Activated CD8-positive, alpha-beta memory T cell treated with anti-CD3 and anti-CD28 coated beads, Interleukin-2, amount 50 U/mL, for 1 hour (primary cell): ENCODE measurements around the gene IFNLR1.
"Not testable (repeated sequence)": the region's sequence is repeated elsewhere in the genome, so short reads cannot be mapped to it uniquely, and the experiment has no call there.

ENCODE experiments used
- DNase-seq: peaks from one replicate; pipeline ENCODE4 v3.0.0-alpha.2; 2020; ENCODE audit errors: extremely low read depth

The IFNLR1 gene

GRCh38 chr1:24186993-24187790 lies at the start of gene IFNLR1:
Gene IFNLR1 (minus strand): TSS chr1:24187289. CDS start chr1:24187248, 41 bp downstream.
- DNase-seq = no peak

GRCh38 chr1:24235921-24236788 lies 49.1 kb upstream of the IFNLR1 start:
- no peak for DNase-seq

GRCh38 chr1:24233684-24234600 lies 46.9 kb upstream of the IFNLR1 start:
- DNase-seq = no peak

GRCh38 chr1:24231701-24232100 lies 44.6 kb upstream of the IFNLR1 start:
- no peak for DNase-seq

GRCh38 chr1:24228311-24228710 lies 41.2 kb upstream of the IFNLR1 start:
- no peak for DNase-seq

GRCh38 chr1:24226749-24227148 lies 39.7 kb upstream of the IFNLR1 start:
- no peak for DNase-seq

- no peak for DNase-seq
These were observed 37.7 kb upstream of the IFNLR1 start for GRCh38 chr1:24224761-24225160.

GRCh38 chr1:24224086-24224485 lies 37.0 kb upstream of the IFNLR1 start:
- DNase-seq = no peak

GRCh38 chr1:24222793-24223192 lies 35.7 kb upstream of the IFNLR1 start:
- no peak for DNase-seq

GRCh38 chr1:24222008-24222605 lies 35.0 kb upstream of the IFNLR1 start:
- no peak for DNase-seq

- no peak for DNase-seq
These were observed 34.2 kb upstream of the IFNLR1 start for GRCh38 chr1:24221246-24221645.

- DNase-seq = no peak
These were observed 29.4 kb upstream of the IFNLR1 start for GRCh38 chr1:24216276-24217074.

- DNase-seq = no peak
These were observed 28.2 kb upstream of the IFNLR1 start for GRCh38 chr1:24215226-24215814.

- no peak for DNase-seq
These were observed 25.3 kb upstream of the IFNLR1 start for GRCh38 chr1:24212376-24212775.

- no peak for DNase-seq
These were observed 23.1 kb upstream of the IFNLR1 start for GRCh38 chr1:24210195-24210627.

GRCh38 chr1:24209097-24209496 lies 22.0 kb upstream of the IFNLR1 start:
- DNase-seq = no peak

- DNase-seq = no peak
These were observed 20.6 kb upstream of the IFNLR1 start for GRCh38 chr1:24207709-24208108.

GRCh38 chr1:24207395-24207687 lies 20.3 kb upstream of the IFNLR1 start:
- not testable (repeated sequence) for DNase-seq

GRCh38 chr1:24206516-24207394 lies 19.7 kb upstream of the IFNLR1 start:
- DNase-seq = no peak
